NCI-H345 treated with DMSO at 0.1 percent for 48 hours (cell line): ENCODE data around the gene DBH.

ENCODE experiments used
- DNase-seq: peaks from one replicate; lab custom pipeline; 2025; ENCODE audit not compliant: unreplicated experiment; lab: John Stamatoyannopoulos, UW

The DBH gene

GRCh38 chr9:133604214-133604613 is 31.9 kb upstream of the DBH start:
- peak; percentile 30 for DNase-seq

DNA sequence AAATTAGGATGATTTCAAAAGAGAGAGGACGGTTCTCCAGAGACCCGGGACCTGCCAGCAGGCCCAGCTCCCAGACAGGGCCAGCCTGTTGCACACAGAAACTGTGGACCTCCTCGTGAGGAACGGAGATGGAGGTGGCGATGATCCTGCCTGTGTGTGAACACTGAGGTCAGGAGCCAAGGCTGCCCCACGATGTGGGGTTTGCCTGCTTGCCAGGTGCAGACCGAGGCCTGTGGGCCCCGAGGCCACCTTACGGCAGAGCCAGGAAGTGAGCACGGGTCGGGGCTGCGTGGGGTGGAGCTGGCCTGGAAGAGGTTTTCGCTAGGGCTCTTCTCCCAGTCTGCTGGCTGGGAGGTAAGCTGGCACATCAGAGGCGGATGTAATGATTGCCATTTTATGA is 31.3 kb upstream of the DBH start:
- DNase-seq = no peak

GRCh38 chr9:133605446-133605845 is 30.7 kb upstream of the DBH start:
- DNase-seq = no peak

GRCh38 chr9:133605856-133606707 is 30.1 kb upstream of the DBH start:
- no peak for DNase-seq

DNA sequence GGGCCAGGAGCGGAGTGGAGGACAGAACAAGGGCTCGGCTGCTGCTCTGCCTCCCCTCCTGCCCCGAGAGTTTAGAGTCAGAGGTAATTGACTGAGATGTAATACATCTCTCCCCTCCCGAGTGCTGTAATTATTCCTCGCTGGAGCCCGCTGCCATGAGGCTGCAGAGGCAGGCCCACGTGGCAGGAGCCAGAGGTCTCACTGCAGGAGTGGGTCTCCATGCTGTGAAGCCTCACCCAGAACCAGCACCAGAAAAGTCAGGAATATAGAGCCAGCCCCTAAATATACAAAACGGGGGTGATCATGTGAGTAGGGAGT is 29.5 kb upstream of the DBH start:
- no peak for DNase-seq

DNA sequence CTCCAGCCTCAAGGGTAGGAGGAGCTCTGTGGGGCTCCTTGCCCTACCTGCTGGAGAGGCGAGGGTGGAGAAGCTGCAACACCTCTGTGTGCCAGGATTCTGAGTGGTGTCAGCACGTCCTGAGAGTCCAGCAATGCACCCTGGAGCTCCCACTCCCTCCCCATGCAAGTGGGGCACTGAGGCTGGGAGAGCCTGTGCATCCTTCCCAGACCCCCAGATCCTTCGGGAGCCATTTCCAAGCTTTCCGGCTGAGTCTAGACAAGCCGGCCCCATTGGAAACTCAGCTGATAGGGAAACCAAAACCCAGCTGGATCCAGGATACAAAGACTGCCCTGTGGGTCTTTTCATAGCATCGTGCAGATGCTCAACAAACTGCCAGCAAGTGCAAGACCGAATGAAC is 28.8 kb upstream of the DBH start:
- DNase-seq = no peak

GRCh38 chr9:133607976-133608375 is 28.2 kb upstream of the DBH start:
- no peak for DNase-seq

DNA sequence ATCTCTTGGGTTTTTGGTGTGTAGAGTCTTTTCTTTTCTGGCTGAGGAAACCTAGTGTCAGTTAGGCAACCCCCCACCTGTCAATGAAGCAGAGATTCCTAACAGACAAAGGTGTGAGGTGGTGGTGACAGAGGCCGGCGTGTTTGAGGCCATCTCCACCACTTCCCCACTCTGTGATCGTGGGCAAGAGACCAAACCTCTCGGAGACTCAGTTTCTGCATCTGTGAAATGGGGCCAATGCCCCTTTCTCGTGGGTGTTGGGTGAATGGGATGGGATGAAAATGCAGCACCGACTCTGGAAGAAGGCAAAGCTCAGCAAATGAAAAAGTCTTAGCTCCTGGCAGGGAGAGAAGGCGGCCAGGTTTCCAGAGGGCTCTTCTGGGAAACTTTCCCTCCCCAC is 27.8 kb upstream of the DBH start:
- no peak for DNase-seq

DNA sequence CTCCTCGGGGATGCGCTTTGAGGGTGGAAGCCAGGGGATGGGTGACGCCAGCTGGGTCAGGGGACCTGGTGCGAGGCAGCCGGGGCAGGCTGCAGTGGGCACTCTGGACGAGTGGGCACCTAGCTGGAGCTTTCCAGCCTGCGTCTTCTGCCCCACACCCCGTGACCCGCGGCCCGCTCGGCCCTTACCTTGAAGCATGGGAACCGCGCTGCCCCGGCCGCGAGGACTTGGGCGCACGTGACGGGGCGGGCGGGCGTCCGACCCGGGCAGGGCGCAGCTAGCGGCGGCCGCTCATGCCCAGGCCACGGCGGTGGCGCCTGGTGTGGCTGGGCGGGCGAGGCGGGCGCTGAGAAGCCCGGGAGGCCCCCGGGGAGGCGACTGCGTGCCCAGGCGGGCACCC is 27.3 kb upstream of the DBH start:
- no peak for DNase-seq

- no peak for DNase-seq
Measured at GRCh38 chr9:133609311-133610098, 26.7 kb upstream of the DBH start, which contains the start of gene FAM163B. FAM163B (minus strand) TSS chr9:133609389; CDS start chr9:133580223, 29,166 bp downstream.

DNA sequence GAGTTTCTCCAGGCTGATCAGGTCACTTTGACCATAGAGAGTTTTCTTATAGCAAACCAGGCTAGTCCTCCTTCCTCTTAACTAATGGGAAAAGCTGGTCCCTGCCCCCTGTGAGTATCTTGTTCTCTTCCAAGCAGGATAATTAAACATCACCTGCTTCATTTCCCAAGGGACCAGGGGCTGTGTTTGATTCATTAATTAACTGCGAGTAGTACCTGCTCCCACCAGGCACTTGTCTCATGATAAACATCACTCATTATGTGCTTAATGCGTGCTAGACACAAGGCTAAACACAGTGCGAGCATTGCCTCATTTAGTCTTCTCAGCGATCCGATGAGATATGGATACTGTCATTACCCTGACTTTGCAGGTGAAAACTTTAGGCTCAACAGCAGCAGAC is 25.3 kb upstream of the DBH start:
- DNase-seq = peak; percentile 78

DNA sequence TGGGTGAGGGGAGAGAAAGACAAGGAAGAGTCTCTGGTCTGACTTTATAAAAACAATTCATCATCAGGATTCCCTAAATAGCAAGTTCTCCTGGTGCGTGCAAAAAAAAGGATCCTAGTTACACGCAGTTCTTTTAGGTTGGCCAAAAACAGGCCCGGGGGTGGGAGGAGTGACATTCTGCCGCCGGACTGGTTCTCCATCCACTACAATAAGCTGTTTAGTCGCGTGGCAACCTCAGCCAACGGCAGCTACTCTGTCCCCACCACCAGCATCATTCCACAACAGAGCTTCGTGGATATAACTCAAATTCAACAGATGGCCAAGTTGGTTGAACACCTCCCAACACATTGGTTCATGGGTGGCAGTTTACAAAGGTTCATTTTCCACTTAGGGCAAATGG is 24.1 kb upstream of the DBH start:
- no peak for DNase-seq

DNA sequence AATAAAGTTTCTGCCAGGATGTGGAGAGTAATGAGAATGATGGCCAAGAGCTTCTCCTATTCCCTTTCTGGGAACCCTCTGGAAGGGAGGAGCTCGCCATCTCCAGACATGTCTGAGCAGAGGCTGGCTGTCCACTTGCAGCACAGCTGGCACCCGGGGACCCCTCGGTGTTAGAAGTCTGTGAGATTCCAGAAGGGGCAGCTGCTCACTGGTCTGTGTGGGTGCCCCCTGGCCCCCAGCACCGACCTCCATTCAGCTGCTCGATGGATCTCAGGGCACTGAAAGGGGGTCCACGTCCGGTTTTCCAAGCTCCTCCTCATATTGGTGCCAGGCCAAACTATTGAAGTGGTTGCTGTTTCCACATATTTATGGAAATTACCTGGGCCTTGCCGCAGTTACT is 23.3 kb upstream of the DBH start:
- DNase-seq = no peak

DNA sequence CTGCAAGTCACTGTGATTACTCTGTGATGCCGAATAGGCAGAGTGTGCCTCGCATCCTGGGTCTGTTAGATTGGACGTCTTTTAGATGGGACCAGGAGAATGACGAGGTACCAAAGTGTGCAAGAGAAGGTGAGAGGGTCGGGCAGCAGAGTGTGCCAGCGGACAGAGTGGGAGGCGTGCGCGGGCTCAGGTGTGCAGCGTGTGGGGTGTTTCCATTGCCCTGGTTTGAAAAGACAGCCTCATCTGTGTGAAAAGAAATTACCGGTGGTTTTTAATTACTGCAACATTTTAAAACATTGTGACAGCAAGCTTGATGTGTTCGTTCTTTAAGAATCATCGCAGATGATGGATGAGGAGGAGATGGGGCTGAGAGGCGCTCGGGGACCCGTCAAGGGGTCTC is 22.7 kb upstream of the DBH start:
- DNase-seq = no peak

- DNase-seq = no peak
Measured at GRCh38 chr9:133614056-133614455, 22.1 kb upstream of the DBH start.

- no peak for DNase-seq
Measured at GRCh38 chr9:133614678-133615077, 21.5 kb upstream of the DBH start.

GRCh38 chr9:133615186-133615585 is 21.0 kb upstream of the DBH start:
- no peak for DNase-seq

GRCh38 chr9:133615606-133616188 is 20.5 kb upstream of the DBH start:
- no peak for DNase-seq

DNA sequence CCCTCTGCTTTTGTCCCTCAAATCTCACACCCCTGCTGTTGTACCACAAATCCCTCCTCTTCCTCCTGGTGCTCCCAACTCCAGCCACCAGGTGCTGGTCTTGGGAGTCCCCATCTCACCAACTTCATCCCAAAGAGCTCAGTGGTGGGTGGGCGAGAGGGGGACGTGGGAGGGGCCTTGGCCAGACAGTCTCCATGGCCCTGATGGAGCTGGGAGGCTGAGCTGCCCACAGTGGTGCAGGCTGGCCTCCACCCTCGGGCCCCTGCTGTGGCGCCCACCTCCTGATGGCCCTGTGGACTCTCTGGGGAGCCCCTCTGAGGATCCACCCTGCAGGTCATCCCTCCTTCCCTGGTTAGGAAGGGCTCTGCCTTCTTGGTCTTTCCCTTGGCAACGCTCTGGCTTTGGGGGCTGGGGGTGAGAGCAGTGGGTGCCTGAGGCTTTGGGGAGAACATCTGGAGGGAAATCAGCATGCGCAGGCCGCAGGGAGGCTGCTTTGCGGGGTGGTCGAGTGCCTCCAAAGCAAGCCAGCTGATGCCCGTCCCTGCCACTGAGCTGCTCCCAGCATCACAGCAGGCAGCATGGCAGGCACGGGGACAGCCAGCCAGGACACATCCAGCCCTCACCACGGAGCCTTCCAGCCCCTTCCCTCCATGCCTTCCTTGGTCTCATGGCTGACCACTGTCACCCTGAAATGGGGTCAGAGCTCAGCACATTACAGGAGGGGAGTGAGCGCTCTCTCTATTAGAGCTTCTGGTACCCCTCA is 19.3 kb upstream of the DBH start:
- DNase-seq = no peak

DNA sequence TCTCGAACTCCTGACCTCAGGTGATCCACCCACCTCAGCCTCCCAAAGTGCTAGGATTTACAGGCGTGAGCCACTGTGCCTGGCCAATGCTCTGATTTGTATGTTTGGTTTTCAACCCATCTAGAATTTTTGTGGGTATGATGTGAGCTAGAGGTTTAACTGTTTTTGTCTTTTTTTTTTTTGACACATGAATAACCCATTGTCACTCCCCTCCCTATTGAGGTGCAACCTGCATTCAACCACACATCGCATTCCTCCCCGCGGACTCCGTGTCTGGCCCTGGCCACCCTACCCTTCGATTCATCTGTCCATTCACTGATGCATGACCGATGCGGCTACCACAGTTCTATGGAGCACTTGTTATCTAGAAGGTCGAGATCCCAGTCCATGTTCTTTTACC is 17.4 kb upstream of the DBH start:
- no peak for DNase-seq

DNA sequence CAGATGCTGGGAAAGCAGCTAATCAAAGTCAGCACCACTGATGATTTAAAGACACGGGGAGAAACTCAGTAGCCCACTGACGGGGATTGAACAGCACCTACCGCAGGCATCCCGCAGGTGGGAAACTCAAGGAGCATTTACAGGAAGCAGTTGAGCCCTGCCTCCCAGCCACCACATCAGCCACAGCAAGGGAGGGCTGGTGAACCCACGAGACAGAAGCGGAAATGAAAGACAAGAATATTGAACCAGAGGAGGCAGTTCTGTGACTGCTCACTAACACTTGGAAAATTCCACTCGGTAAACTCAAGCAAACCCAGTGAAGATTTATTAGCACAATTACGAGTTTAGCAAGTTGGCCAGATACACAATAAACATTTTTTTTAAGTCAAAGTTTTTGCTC is 16.4 kb upstream of the DBH start:
- DNase-seq = no peak
